Transverse colon (tissue), 4 donors: ENCODE results near the gene ZFHX3. TPM values are rescaled to one million over a fixed set of nuclear protein-coding genes. Genes with fewer than 3 reads are reported as not detected.

Source experiments
- DNase-seq: peaks from one replicate; pipeline ENCODE4 v3.0.0-alpha.2; 2019
- H3K27ac ChIP-seq, 4 donors: fragments of 200-600 bp; sonication (generic); 2 replicates each; pipeline ENCODE4 v1.5.1; 2016 to 2018; ENCODE audit warnings: inconsistent platforms in 4 of 4
- H3K27me3 ChIP-seq: fragments of 200-600 bp; sonication (generic); 2 replicates; pipeline ENCODE4 v1.5.1; 2017; ENCODE audit warnings: inconsistent platforms
- H3K36me3 ChIP-seq, 4 donors: fragments of 200-600 bp; sonication (generic); 2 replicates each; pipeline ENCODE4 v1.5.1; 2017 to 2019; ENCODE audit warnings: inconsistent platforms in 4 of 4
- H3K4me1 ChIP-seq, 4 donors: fragments of 200-600 bp; sonication (generic); 2 replicates each; pipeline ENCODE4 v1.5.1; 2017 to 2020; ENCODE audit warnings: inconsistent platforms in 4 of 4
- H3K4me3 ChIP-seq, 4 donors: fragments of 200-600 bp; sonication (generic); 1 replicate in 1 of 4; 2 replicates in 3 of 4; pipeline versions ENCODE4 v1.5.1 to v1.6.1; 2017 to 2019; ENCODE audit warnings: inconsistent platforms in 4 of 4
- H3K9me3 ChIP-seq, 2 donors: fragments of 200-600 bp; sonication (generic); 2 replicates each; pipeline ENCODE4 v1.5.1; 2017 to 2019; ENCODE audit warnings: inconsistent platforms in 2 of 2
- CTCF ChIP-seq, 5 experiments: fragments of 200-600 bp in 3 of 5; fragments of 450-650 bp in 2 of 5; sonication (generic) in 3 of 5; IDR thresholded peaks; 1 replicate in 2 of 5; 2 replicates in 3 of 5; pipeline ENCODE4 v1.5.1; 2016 to 2017; ENCODE audit warnings: antibody characterized with exemption in 5 of 5, inconsistent platforms in 3 of 5, mild to moderate bottlenecking in 2 of 5, moderate library complexity in 1 of 5
- EP300 ChIP-seq: sonication (generic); formaldehyde crosslinking; IDR thresholded peaks from one replicate; pipeline ENCODE4 v1.6.1; 2017; ENCODE audit warnings: antibody characterized with exemption, low read depth
- POLR2A ChIP-seq: fragments of 450-650 bp; IDR thresholded peaks from one replicate; pipeline ENCODE4 v1.6.1; 2016; ENCODE audit warnings: antibody characterized with exemption, mild to moderate bottlenecking, moderate library complexity
- POLR2AphosphoS5 ChIP-seq, 3 donors: sonication (generic); formaldehyde crosslinking; IDR thresholded peaks; one replicate each; pipeline ENCODE4 v1.6.1; 2016; ENCODE audit warnings: antibody characterized with exemption in 3 of 3
- WGBS, 2 donors: methylation state at CpG; one replicate each; pipeline ENCODE4 v1.1.5; 2018; ENCODE audit warnings: low coverage in 1 of 2; 5-methylcytosine and 5-hydroxymethylcytosine counted together
- in situ Hi-C, 4 donors: fragments of 200-750 bp; cut with MboI; loops; one replicate each; pipeline versions ENCODE4 v1.15.0 to v1.15.1; 2017; ENCODE audit warnings: low sequenced_read_pairs in 3 of 4, low pct_ligation_motif_present in 1 of 4, low pct_unique_long_range_greater_than_20kb in 1 of 4
- intact Hi-C: fragments of 100-400 bp; cut with DNase I; formaldehyde crosslinking; loops from one replicate; pipeline ENCODE4 v1.15.1; 2023; ENCODE audit warnings: low total_unique reads
- total RNA-seq, 4 donors: library from RNA; depleted of rRNA; stranded (reverse); fragments of >200 nt; gene quantifications; one replicate each; pipeline ENCODE4 v1.1.0, GENCODE V29; 2016

ZFHX3 gene
- total RNA-seq, 4 donors from 2014 or later = 12.3 to 23.7 (median 15.3) TPM

- no peaks in the 10 kb centered on the region for H3K36me3 ChIP-seq
- peaks cover 0 to 13% (median 11%) of the 10 kb centered on the region in 4 donors for H3K4me1 ChIP-seq
- no peak for TF ChIP-seq EP300
- TF ChIP-seq POLR2A = no peak
- TF ChIP-seq POLR2AphosphoS5 (IDR thresholded peaks at IDR 0.05) = no peak
- TF ChIP-seq CTCF (IDR thresholded peaks at IDR 0.05) = no peak
- H3K9me3 ChIP-seq = no peaks in the 10 kb centered on the region
- H3K27me3 ChIP-seq = no peaks in the 10 kb centered on the region
- WGBS, 2 donors = 86 to 89% methylated on average over 3 to 9 of the region's 9 CpGs
- in situ Hi-C loops = no loop called here
- no peak overlapping the region for H3K27ac ChIP-seq
- H3K4me3 ChIP-seq = no peak overlapping the region
- intact Hi-C loops = no loop called here
- no peak for DNase-seq
These were observed 136.0 kb downstream of the ZFHX3 start for GRCh38 chr16:72911971-72912370.

- no peak for DNase-seq
- in situ Hi-C loops = no loop called here
- 80 to 90% methylated on average over 3 to 5 of the region's 5 CpGs for WGBS, 2 donors
- Histone ChIP-seq H3K27ac (no peak overlapping the region), H3K27me3 (no peaks in the 10 kb centered on the region), H3K36me3 (no peaks in the 10 kb centered on the region), H3K9me3 (no peaks in the 10 kb centered on the region), H3K4me1 (peaks cover 0 to 13% (median 11%) of the 10 kb centered on the region in 4 donors), H3K4me3 (no peak overlapping the region)
- no peak for TF ChIP-seq EP300
- TF ChIP-seq CTCF (IDR thresholded peaks at IDR 0.05) = no peak
- no peak for TF ChIP-seq POLR2AphosphoS5 (IDR thresholded peaks at IDR 0.05)
- no peak for TF ChIP-seq POLR2A
- intact Hi-C loops = no loop called here
These were observed 137.1 kb downstream of the ZFHX3 start for GRCh38 chr16:72910875-72911274.

- TF ChIP-seq CTCF (IDR thresholded peaks at IDR 0.05) (no peak), POLR2A (no peak), POLR2AphosphoS5 (IDR thresholded peaks at IDR 0.05) (no peak), EP300 (no peak)
- Histone ChIP-seq H3K36me3 (no peaks in the 10 kb centered on the region), H3K27me3 (no peaks in the 10 kb centered on the region), H3K4me3 (no peak overlapping the region), H3K9me3 (no peaks in the 10 kb centered on the region), H3K27ac (no peak overlapping the region), H3K4me1 (peaks cover 0 to 13% (median 11%) of the 10 kb centered on the region in 4 donors)
- intact Hi-C loops = no loop called here
- 89 to 91% methylated on average over 3 to 4 of the region's 4 CpGs for WGBS, 2 donors
- in situ Hi-C loops = no loop called here
- no peak for DNase-seq
These were observed 137.5 kb downstream of the ZFHX3 start for GRCh38 chr16:72910381-72910780.

- TF ChIP-seq POLR2AphosphoS5 (IDR thresholded peaks at IDR 0.05) = no peak
- TF ChIP-seq EP300 = no peak
- no peak for TF ChIP-seq POLR2A
- no peak for TF ChIP-seq CTCF (IDR thresholded peaks at IDR 0.05)
- peaks cover 0 to 5% (median 1%) of the 10 kb centered on the region in 4 donors for H3K4me1 ChIP-seq
- intact Hi-C loops = no loop called here
- H3K9me3 ChIP-seq = no peaks in the 10 kb centered on the region
- H3K27ac ChIP-seq = no peak overlapping the region
- WGBS, 2 donors = 88 to 92% methylated on average over 6 of the region's 6 CpGs
- H3K27me3 ChIP-seq = no peaks in the 10 kb centered on the region
- no peaks in the 10 kb centered on the region for H3K36me3 ChIP-seq
- in situ Hi-C loops = no loop called here
- H3K4me3 ChIP-seq = no peak overlapping the region
- DNase-seq = no peak
These were observed 138.7 kb downstream of the ZFHX3 start for GRCh38 chr16:72909196-72909595.
